ENCODE measurements around the gene OAS2.
A peak's percentile ranks its signal among the peaks of the same experiment; 100 is the strongest.

The OAS2 gene

DNA sequence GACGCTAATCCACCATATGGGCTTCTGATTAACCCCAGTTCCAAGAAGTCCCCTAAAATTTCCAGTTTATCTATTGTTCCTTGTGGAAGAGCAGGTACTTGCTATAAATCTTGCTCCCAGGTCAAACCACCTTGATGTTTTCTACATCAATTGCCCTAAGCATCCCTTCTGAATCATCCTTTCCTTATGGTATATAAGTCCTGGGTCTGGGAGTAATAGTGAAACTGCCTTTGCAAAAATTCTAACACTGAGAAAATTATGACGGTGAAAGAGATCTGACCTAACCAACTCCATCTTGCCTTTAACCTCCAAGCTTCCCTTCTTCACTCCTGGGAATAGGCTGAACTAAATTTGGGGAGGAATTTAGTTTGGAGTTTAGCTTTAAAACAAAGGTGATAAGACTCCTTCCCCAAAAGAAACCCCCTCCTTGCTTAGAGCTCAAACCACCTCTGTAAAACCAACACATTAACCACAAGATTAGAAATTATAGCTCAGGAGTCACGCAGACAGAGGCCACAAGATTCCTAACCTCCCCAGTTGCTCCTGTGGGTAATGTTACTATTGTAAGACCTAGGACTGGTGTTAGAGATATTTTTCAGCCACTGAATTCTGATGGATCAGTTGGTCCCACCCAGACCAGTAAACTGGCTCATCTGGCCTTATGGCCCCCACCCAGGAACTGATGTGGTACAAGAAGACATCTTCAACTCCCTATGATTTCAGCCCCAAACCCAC lies 44.4 kb downstream of the OAS2 start:
- DNase-seq, result no peak

DNA sequence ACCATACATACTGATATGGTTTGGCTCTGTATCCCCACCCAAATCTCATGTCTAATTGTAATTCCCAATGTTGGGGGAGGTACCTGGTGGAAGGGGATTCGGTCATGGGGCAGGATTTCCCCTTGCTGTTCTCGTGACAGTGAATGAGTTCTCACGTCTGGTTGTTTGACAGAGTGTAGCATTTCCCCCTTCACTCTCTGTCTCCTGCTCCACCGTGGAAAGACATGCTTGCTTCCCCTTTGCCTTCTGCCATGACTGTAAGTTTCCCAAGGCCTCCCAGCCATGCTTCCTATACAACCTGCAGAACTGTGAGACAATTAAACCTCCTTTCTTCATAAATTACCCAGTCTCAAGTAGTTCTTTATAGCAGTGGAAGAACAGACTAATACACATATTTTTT lies 49.4 kb downstream of the OAS2 start:
- DNase-seq, result no peak

DNA sequence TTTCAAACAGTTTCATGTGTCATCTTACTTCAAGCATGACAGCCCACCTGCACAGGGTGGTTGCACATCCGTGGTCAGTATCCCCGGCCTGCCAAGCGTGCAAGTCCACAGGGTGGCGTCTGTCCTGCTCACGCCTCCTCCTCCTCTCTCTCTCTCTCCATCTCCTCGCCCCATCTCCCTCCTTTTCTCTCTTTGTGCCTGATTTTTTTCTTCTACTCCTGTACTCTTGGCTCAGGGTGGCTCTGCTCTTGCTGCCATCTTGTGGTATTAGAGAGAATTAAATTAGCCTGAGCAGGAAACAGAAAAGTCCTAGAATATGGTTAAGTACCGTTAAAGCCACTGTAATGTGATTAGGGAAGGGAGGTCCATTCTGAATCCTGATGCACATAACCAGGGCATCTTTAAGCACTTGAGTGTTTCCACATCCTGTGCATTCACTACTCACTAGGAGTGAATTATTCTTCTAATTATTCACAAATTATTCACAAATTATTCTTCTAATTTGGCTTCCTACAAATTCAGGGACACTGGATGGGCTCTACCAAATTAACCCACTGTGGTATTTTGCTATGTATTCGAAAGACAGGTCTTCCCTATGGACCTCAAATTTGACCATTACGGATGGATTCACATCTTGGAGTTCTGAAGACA lies 52.7 kb downstream of the OAS2 start:
- peak in 1 of 2 donors; percentile 7 for DNase-seq

DNA sequence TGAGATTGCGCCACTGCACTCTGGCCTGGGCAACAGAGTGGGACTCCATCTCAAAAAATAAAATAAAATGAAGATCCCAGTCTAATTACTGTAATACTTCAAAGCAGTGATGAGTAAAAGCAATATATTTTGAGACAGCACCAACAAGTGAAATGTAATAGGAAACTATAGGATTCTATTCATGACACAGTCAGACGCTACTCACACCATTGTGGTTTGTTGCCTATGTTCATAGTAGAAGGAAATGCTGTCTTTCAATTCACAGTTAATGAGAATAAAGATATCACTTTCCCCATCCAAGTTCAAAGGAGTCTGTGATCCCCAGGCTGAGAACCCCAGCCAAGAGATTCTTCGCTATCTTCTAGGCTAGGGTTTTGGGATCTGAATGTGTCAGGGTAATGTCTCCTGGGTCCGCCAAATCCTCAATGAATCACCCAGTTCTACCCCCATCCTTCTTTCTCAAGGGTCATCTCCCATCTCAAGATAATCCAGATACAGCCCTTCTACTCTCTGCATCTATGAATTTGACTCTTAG lies 61.7 kb downstream of the OAS2 start:
- no peak for DNase-seq

DNA sequence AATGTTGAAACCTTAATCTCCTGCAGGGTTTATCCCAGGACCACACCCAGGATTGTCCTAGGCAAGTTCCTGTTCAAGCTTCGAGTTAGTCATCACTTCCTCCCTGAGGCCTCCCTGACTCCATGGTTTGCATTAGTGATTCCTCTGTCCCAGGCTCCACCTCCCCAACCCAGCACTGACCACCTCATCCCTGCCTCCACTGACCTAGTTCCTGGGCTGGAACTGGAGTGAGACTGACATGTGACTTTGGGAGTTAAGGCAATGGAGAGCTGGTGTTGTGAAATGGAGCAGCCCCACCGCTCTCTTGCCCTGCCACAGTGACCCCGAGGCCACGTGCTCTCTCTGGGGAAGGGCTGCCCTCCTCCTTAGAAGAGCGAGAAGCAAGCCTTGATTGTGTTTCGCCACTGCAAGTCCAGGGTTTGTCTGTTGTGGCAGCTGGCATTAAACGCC lies 62.4 kb downstream of the OAS2 start:
- DNase-seq, result peak in 1 of 2 donors; percentile 19

DNA sequence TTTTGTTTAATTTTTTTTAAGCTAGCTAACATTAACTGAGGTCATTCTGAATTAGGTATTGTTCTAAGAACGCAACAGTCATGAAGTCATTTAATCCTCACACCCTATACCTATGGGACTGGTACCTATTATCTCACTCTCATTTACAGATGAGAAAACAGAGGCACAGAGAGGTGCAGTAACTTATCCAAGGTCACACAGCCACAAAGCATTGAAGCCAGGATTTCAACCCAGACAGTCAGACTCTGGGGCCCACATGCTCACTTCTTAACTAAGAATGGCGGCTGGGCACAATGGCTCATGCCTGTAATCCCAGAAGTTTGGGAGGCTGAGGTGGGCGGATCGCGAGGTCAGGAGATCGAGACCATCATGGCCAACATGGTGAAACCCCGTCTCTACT lies 63.2 kb downstream of the OAS2 start:
- DNase-seq, result no peak

DNA sequence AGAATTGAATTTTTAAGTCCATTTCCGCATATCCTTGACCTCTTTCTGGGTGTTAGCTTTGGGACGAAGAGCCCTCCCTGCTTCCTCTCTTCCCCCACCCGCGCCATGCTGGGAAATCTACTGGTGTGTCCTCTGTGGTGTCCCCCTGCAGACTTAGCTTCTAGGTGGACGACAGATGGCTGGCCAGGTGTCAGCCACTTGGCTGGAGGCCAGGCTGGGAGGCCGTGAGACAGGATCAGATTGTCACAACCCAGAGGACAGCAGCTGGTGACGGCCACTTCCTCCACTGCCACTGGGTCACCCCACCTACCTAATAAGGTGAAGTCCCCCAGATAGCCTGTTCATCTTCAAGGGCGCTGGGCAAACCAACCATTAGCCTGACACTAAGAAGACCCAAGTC lies 64.9 kb downstream of the OAS2 start:
- DNase-seq, result no peak

DNA sequence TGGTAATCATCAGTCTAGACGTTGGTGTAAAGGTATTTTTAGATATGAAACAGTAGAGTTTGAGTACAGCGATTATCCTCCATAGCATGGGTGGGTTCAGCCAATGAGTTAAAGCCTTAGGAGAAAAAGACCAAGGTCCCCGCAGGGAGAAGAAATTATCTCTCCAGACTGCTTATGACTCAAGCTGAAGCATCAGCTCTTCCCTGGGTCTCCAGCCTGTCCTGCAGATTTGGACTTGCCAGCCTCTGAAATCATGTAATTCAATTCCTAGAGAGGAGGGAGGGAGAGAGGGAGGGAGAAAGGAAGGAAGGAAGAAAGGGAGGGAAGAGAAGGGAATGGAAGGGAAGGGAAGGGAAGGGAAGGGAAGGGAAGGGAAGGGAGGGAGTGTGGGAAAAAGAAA lies 66.2 kb downstream of the OAS2 start:
- DNase-seq, result no peak

DNA sequence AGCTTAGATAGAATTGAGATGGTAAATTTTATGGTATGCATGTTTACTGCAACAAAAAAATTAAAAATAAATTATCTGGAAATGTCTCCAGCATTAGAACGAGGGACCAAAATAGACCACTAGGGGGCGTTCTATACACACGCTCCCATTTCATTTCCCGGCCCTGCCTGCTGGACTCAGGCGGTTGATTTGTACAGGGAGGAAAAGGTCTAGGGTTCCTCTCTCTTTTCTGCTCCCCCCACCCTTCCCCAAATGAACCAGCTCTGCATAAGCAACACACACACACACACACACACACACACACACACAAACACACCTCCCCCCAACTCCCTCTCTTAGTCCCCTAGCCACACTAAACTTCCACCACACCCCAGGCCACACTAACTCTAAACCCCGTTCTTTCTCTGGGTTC lies 70.4 kb downstream of the OAS2 start:
- DNase-seq, result peak in 1 of 2 donors; percentile 58

DNA sequence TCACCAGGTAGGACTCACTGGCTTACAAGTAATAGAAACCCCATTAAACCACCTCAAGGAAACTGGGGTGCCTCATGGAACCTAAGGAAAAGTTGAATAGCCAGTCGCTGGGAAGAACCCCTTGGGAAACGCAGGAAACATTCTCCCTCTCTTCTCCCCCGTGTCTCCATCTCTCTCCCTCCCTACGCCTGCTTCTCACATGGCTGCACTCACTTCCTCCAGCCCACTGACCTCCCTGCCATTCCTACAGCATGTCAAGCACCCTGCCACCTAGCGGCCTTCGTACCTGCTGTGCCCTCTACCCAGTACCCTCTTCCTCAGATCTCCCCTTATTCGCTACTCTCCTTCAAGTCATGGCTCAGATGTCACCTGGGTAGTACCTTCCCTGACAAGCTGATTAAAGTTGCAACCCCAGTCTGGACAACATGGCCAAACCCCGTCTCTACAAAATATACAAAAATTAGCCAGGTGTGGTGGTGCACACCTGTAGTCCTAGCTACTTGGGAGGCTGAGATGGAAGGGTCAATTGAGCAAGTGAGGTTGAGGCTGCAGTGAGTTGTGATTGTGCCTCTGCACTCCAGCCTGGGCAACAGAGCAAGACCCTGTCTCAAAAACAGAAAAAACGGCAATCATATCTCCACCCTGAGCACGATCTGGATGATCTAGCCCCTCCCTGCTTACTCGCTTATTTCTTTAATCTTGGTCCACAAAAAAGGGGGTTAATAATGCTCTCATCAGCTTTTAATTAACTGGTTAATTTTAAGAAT lies 71.8 kb downstream of the OAS2 start:
- no peak for DNase-seq

DNA sequence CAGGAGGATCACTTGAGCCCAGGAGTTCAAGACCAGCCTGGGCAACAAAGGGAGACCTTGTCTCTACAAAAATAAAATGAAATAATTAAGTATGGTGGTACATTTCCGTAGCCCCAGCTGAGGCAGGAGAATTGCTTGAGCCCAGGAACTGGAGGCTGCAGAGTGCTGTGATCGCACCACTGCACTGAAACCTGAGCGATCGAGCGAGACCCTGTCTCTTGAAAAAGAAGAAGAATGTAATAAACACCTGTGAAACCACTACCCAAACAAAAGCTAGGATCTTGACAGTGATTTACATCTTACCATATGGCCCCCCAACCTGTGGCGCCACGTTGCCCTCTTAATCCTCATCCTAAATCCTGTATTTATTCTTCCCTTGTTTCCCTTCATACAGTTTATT lies 72.5 kb downstream of the OAS2 start:
- no peak for DNase-seq

DNA sequence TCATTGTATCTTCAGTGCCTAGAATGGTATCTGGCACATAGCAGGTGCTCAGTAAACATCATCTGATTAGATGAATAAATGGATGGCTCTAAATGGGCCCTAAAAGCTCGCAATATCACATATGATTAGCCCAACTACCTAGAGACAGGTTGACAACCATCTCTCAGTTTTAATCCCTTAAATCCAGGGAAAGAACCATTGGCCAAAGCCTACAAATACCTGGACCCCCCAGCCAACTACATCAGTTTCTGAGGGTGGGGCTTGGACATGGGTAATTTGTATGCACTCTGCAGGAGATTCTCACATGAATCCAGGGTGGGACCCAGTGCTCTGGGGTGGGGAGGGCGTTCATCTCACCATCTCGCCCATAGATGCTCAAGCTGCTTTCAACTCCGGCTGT lies 73.4 kb downstream of the OAS2 start:
- no peak for DNase-seq

DNA sequence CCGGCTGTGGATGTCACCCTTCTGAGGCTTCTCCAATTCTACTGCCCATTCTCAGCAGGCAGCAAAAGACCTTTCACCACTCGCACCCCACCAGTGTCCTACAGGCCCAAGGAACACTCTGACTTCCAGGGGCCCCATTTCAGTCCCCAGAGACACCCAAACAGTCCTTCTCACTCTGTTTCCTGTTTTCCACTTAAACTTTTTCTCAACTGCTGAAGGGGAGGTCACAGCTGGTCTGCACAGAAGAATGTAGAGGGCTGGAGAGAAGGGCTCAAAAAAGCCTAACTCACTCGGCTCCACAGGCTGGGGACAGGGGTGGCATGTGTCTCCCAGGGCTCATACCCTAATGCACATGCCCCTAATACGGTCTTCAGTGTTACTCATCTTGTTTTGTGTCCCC lies 74.0 kb downstream of the OAS2 start:
- no peak for DNase-seq

DNA sequence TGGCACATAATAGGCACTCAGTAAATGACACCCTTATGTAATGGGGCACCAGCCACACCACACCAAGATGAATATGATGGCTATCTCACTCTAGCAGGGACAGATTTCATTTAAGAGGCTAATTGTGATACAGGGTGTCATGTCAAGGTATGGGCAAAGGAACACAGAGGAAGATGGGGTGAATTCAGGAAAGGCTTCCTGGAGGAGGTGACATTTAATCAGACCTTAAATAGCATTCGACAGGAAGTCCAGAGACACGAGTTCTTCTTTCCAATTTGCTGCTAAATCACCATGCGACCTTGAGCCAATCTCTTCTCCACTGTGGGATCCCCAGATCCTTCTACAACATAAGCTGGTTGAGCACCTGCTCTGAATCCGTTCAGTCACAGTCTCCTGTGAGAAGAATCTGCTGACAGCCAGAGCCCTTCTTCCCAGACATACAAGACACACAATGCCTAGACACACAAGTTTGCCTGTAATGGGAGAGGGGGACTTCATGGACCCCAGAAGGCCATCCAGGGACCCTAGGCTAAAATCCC lies 76.7 kb downstream of the OAS2 start:
- DNase-seq, result no peak

DNA sequence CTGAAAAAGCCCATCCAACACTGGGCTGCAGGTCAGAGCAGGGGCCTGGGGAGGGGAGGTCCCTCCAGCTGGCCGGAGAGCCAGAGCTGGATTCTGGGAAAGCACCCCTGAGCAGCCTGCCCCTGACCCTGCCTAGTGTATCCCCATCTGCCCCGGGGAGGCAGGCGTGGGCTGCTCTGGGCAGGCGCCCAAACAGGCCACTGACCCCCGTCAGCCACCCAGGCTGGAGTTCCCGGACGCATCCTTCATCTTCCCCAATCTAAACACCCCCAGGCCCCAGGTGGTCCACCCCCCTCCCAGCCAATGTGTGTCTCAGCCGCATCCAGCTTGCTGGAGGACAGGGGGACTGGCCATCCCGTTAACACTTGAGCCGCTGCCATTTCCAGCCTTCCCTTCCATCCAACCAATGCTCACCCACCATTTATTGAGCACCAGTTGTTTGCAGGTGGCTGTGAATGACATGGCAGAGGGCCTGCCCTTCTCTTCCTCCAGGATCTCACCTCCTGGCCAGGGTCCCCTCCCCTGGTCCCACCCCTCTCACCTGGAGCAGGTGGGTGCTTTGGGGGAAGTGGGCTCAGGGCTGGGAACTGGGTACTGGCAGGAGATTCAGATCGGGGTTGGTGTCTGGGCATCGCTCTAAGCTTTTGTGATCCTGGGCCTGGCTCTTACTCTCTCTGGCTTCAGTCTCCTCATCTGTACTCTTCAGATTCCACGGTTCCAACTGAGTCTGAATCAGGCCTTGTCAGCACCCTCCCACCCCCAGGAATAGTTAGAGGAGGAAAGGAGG lies 77.5 kb downstream of the OAS2 start:
- no peak for DNase-seq

DNA sequence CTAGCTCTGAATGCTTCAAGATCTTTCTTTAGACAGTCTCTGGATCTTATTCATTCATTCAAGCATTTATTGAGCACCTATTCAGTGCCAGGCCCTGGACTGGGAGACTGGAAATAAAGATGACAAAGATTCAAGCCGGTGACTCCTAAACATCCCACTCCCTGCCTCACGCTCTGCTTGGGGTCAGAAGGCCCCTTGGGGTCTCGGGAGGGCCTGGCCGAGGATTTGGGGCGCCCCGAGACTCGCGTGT lies 78.0 kb downstream of the OAS2 start:
- DNase-seq, result no peak

DNA sequence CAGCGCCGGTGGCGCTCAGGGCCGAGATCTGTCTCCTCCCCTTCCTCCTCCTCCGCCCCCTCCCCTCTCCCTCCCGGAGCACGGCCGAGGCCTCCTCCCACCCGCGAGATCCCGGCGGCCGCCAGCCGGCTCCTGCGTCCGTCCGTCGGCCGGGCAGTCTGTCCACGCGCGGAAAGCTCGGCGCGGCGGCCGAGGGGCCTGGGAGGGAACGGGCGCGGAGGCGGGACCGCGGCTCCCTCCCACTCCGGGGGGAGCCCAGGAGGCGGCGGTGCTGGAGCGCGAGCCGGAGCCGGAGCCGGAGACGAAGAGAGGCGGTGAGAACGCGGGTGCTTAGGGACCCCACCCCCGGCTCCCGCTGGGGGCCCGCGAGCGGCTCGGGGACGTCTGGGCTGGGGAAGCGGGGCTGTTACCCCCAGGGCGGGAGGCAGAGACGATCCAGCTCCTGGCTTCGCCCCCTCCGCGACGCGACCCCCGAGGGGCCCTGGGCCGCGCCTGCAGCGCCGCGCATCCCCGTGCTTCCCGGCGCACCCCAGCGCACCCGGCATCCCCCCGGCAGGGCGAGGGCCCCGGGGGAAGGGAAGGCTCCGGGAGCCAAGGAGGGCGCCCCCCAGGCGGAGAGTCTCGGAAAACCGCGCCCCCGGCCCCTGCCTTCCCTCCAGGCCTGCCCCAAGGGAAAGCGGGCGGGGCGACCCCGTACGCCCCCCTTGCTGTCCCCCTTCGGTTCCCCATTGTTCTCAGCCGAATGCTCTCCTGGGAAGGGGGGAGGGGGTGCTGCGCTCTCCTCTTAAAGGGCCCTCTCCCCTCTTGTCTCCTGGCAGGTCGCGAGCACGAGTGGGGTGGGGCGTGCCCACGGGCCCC lies 78.5 kb downstream of the OAS2 start, which contains the start of gene DTX1:
Gene DTX1 (plus strand): TSS at position 100 of the 858 bp plus-strand sequence. CDS start 1,463 bp downstream, outside the sequence.
- no peak for DNase-seq

DNA sequence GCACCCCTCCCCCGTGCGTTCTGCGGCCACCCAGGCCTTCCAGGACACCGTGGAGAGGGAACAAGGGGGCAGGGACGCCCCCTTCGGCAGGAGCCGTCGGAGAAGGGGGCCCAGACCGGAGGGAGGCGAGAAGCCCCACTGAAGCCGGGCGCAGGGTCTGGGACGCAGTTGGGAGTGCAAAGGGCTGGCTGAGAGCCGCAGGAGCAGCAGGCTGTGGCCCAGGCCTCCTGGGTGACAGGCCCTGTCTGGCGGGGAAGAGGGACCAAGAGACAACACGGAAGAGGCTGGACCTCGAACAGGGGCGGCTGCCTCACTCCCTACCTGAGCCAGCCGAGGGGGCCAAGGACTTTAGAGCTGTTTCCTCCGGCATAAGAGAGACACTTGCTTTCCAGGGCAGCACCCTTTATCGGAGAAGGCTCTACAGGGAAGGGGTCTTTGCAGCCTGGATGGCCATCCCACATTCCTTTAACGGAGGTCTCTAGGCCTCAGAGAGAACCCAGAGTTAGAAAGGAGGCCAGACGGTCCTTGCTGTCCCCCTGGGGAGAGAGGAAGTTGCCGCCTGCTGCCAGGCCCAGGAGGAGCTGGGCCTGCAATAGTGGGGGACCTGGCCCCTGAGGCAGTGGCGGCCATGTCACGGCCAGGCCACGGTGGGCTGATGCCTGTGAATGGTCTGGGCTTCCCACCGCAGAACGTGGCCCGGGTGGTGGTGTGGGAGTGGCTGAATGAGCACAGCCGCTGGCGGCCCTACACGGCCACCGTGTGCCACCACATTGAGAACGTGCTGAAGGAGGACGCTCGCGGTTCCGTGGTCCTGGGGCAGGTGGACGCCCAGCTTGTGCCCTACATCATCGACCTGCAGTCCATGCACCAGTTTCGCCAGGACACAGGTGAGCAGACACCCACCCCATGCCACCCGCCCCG lies 79.5 kb downstream of the OAS2 start:
- no peak for DNase-seq

DNA sequence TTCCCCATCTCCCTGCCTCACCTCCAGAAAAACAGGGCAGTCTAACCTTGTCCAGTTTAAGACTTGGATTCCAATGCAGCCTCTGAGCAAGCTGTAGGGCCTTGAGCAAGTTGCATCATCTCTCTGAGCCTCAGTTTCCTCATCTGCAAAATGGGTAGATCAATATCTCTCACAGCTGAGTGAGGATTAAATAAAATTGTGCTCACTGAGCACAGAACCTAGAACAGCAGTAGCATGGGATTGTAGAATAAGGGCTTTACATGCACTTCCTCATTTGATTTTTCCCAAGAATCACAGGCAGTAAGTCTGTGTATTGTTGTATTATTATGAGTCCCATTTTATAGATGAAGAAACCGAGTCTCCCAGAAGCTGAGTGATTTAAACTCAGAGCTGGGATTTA lies 80.2 kb downstream of the OAS2 start:
- no peak for DNase-seq

DNA sequence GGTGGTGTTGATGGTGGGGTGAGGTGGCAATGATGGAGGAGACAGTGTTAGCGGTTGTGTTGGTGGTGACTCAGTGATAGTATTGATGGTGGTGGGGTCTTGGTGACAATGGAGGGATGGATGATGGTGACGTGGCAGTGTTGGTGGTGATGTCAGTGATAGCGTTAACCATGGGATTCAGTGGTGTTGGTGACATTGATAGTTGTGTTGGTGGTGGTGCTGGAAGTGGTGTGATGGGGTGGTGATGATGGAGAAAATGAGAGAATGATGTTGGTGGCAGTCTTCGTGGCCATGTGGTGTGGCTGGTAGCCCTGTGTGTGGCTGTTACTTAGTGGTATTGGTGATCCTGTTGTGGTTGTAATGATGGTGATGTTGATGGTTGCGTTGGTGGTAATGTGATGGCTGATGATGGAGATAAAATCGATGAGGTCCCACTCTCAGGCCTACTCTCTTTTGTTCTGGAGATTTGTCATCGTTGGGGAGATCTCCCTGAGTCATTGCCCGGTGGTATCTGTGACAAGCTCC lies 80.8 kb downstream of the OAS2 start:
- DNase-seq, result no peak

Measured in bone marrow (tissue), 2 donors.